K562 (cell line): Measurements from ENCODE around the gene ARHGEF3. TPM values are rescaled to one million over a fixed set of nuclear protein-coding genes. Genes with fewer than 3 reads are reported as not detected.

ENCODE experiments used
- BACH1 ChIP-seq: fragments of 200-800 bp; sonication (Bioruptor generic); IDR thresholded peaks from 2 replicates; pipeline ENCODE4 v1.6.1; 2016; ENCODE audit warnings: missing genetic modification characterization, missing compliant biosample characterization
- BMI1 ChIP-seq: fragments of 150-350 bp; IDR thresholded peaks from 2 replicates; pipeline ENCODE4 v1.6.1; 2014; ENCODE audit warnings: low read length
- EHMT2 ChIP-seq: fragments of 450-650 bp; IDR thresholded peaks from 2 replicates; pipeline ENCODE4 v1.6.1; 2018; ENCODE audit warnings: antibody characterized with exemption
- EP400 ChIP-seq: fragments of 450-650 bp; IDR thresholded peaks from 2 replicates; pipeline ENCODE4 v1.6.1; 2017; ENCODE audit warnings: antibody characterized with exemption, mild to moderate bottlenecking, moderate library complexity
- GTF2E2 ChIP-seq: fragments of 200-800 bp; sonication (Bioruptor generic); IDR thresholded peaks from 2 replicates; pipeline ENCODE4 v1.6.1; 2016; ENCODE audit warnings: missing genetic modification characterization, missing compliant biosample characterization
- HCFC1 ChIP-seq: IDR thresholded peaks from 2 replicates; pipeline ENCODE4 v1.6.1; 2012; ENCODE audit warnings: low read depth, low read length, improper control_type of control experiment
- HDAC1 ChIP-seq, 2 experiments: fragments of 450-650 bp; IDR thresholded peaks; 2 replicates each; pipeline ENCODE4 v1.6.1; 2016 to 2017; ENCODE audit warnings: inconsistent platforms in 1 of 2, mild to moderate bottlenecking in 1 of 2, moderate library complexity in 1 of 2
- HNRNPUL1 ChIP-seq: fragments of 200-400 bp; formaldehyde crosslinking; IDR thresholded peaks from 2 replicates; pipeline ENCODE4 v1.6.1; 2017; ENCODE audit warnings: low read length
- JUN ChIP-seq, 2 experiments: sonication (generic) in 1 of 2; formaldehyde crosslinking in 1 of 2; IDR thresholded peaks; 2 replicates each; pipeline versions ENCODE4 v1.6.1 to v1.8.0; 2012 to 2022; ENCODE audit warnings: borderline replicate concordance in 2 of 2, mild to moderate bottlenecking in 2 of 2, improper control_type of control experiment in 1 of 2, low read depth in 1 of 2, low read length in 1 of 2, missing genetic modification reagents in 1 of 2
- KLF13 ChIP-seq: fragments of 450-650 bp; IDR thresholded peaks from 2 replicates; pipeline ENCODE4 v1.6.1; 2016; ENCODE audit warnings: missing genetic modification characterization, low read depth, mild to moderate bottlenecking, missing compliant biosample characterization, moderate library complexity, borderline replicate concordance
- KLF6 ChIP-seq: fragments of 250-450 bp; sonication (Bioruptor Pico); IDR thresholded peaks from 2 replicates; pipeline ENCODE4 v1.4.0; 2020; ENCODE audit warnings: mild to moderate bottlenecking, moderate library complexity, borderline replicate concordance
- MEF2D ChIP-seq: conservative IDR thresholded peaks from 2 replicates; pipeline ENCODE4 v1.6.1; 2016; ENCODE audit warnings: low read depth, missing genetic modification characterization, missing compliant biosample characterization
- MYNN ChIP-seq, 2 experiments: sonication (generic); formaldehyde crosslinking in 1 of 2; IDR thresholded peaks; 2 replicates each; pipeline versions ENCODE4 v1.5.0 to v1.6.1; 2016 to 2020; ENCODE audit warnings: antibody characterized with exemption in 1 of 2, missing genetic modification reagents in 1 of 2
- NCOA6 ChIP-seq: fragments of 450-650 bp; IDR thresholded peaks from 2 replicates; pipeline ENCODE4 v1.6.1; 2017; ENCODE audit warnings: mild to moderate bottlenecking
- PML ChIP-seq: IDR thresholded peaks from 2 replicates; pipeline ENCODE4 v1.6.1; 2012; ENCODE audit warnings: low read length, inconsistent platforms
- PRPF4 ChIP-seq: fragments of 200-400 bp; formaldehyde crosslinking; IDR thresholded peaks from one replicate; pipeline ENCODE4 v1.6.1; 2017; ENCODE audit warnings: low read length, low read depth, mild to moderate bottlenecking; ENCODE audit not compliant: insufficient read depth, poor library complexity, severe bottlenecking
- SIRT6 ChIP-seq: IDR thresholded peaks from one replicate; pipeline ENCODE4 v1.6.1; 2012; ENCODE audit warnings: low read depth, mild to moderate bottlenecking, control low read depth, inconsistent platforms, low read length, moderate library complexity
- SRSF7 ChIP-seq: fragments of 200-400 bp; formaldehyde crosslinking; optimal IDR thresholded peaks from 2 replicates; pipeline ENCODE3; 2017; ENCODE audit warnings: mild to moderate bottlenecking, low read depth, low read length
- WHSC1 ChIP-seq: IDR thresholded peaks from one replicate; pipeline ENCODE4 v1.6.1; 2012; ENCODE audit warnings: low read length, control low read depth, inconsistent platforms
- XRCC4 ChIP-seq: IDR thresholded peaks from one replicate; pipeline ENCODE4 v1.6.1; 2011; ENCODE audit not compliant: insufficient read depth, insufficient read length; ENCODE audit errors: extremely low read depth
- ZFP30 ChIP-seq: fragments of 250-450 bp; sonication (Bioruptor Pico); IDR thresholded peaks from 2 replicates; pipeline ENCODE4 v1.8.0; 2022; ENCODE audit warnings: moderate library complexity, mild to moderate bottlenecking, inconsistent platforms, borderline replicate concordance
- ZNF133 ChIP-seq: fragments of 250-450 bp; sonication (Bioruptor Pico); IDR thresholded peaks from 2 replicates; pipeline ENCODE4 v1.4.0; 2020; ENCODE audit warnings: mild to moderate bottlenecking
- ZNF79 ChIP-seq: fragments of 250-450 bp; sonication (Bioruptor Pico); IDR thresholded peaks from 2 replicates; pipeline ENCODE4 v1.4.0; 2020; ENCODE audit warnings: low read depth, mild to moderate bottlenecking, moderate library complexity
- polyA plus RNA-seq, 8 experiments: library from polyadenylated mRNA; depleted of rRNA in 4 of 8; stranded (reverse) in 5 of 8; unstranded in 3 of 8; fragments of >200 nt; fragmentation: Nextera tagmentation in 2 of 8; fragmentation: Illumina TruSeq in 1 of 8; extraction: Ambion mirVana in 2 of 8; extraction: Trizol in 1 of 8; gene quantifications; 2 replicates each; pipeline versions ENCODE4 v1.2.1 to v1.2.3, GENCODE V29; 2011 to 2014; ENCODE audit warnings: inconsistent platforms in 1 of 8, missing spikeins in 1 of 8
- total RNA-seq, 7 experiments: library from RNA; depleted of rRNA in 6 of 7; stranded (reverse); fragments of >200 nt in 6 of 7; fragmentation: Illumina TruSeq in 2 of 7; extraction: Trizol in 2 of 7; gene quantifications; 2 replicates each; pipeline versions ENCODE4 v1.2.1 to v1.2.3, GENCODE V29; 2011 to 2021; ENCODE audit warnings: low replicate concordance in 1 of 7
- TF ChIP-seq, protein P1 (sequence below): fragments of 250-450 bp; sonication (Bioruptor Pico); IDR thresholded peaks from 2 replicates; pipeline ENCODE4 v1.6.1; 2021; ENCODE audit warnings: mild to moderate bottlenecking
- TF ChIP-seq, protein P2 (sequence below): fragments of 450-650 bp; IDR thresholded peaks from 2 replicates; pipeline ENCODE4 v1.6.1; 2017; ENCODE audit warnings: mild to moderate bottlenecking, moderate library complexity
- TF ChIP-seq, protein P3 (sequence below): fragments of 250-450 bp; sonication (Bioruptor Pico); IDR thresholded peaks from 2 replicates; pipeline ENCODE4 v1.9.0; 2021; ENCODE audit warnings: mild to moderate bottlenecking
- TF ChIP-seq, protein P4 (sequence below): sonication (generic); formaldehyde crosslinking; IDR thresholded peaks from 2 replicates; pipeline ENCODE4 v1.8.1; 2022; ENCODE audit warnings: missing genetic modification reagents

The ARHGEF3 gene
- total and polyA plus RNA-seq, 9 of the 15 experiments (the other 6 are each of a cell fraction or from before 2014, with no cell fraction given) = 0.77 to 2.7 (median 1.4) TPM

DNA sequence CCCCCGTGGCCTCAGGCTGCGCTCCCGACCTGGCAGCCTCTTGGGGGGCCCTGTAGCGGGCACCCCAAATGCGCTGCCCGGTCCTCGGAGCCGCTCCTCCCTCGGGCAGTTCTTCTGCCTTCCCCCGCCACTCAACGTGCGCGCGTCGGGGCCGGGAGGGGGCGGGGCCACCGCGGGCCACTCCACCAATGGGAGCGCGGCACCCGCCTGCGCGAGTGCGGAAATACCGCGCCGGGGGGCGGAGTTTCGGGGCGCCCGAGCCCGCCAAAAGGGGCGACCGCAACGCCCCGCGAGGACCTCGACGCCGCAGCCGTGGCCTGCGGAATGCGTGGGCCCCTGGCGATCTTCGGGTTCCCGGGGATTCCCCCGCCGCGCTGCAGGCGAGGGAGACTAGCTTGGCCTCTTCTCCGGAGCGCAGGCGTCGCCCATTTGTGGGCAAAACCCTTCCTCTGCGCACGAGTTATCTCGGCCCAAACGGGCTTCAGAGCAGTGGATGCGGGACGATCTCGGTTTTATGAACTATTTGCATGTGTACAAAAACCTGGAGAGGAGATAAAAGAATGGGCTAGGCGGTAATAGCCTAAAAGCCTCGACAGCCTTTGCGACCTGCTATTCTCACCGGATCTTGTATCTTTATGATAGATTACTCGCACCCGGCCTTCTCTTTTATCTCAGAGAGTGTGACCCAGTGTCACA, 118.5 kb downstream of the ARHGEF3 start, which contains the start of gene TASOR (continued):
- TF ChIP-seq JUN (IDR thresholded peaks at IDR 0.05; ENCODE audit: borderline replicate concordance, low read depth, low read length) (peak; percentile 62; the same call in 1 of the 2 replicates), JUN (CRISPR knock-in tag; IDR thresholded peaks at IDR 0.05; ENCODE audit: borderline replicate concordance) (no peak; the same call in 1 of the 2 replicates), EP400 (no peak), SRSF7 (no peak), HNRNPUL1 (no peak), BACH1 (tag) (no peak), KLF6 (CRISPR knock-in tag) (no peak), HCFC1 (no peak), MYNN (IDR thresholded peaks at IDR 0.05) (no peak), MYNN (CRISPR knock-in tag; IDR thresholded peaks at IDR 0.05) (no peak), WHSC1 (no peak), BMI1 (no peak), ZNF79 (CRISPR knock-in tag) (no peak), NCOA6 (no peak), ZNF133 (CRISPR knock-in tag) (no peak), HDAC1 (IDR thresholded peaks at IDR 0.05) (no peak), GTF2E2 (tag) (no peak; the same call in 1 of the 2 replicates), MEF2D (tag) (no peak), KLF13 (peak; percentile 43; the same call in 1 of the 2 replicates), PRPF4 (no peak), EHMT2 (no peak), PML (peak; percentile 47; the same call in 1 of the 2 replicates), XRCC4 (no peak), ZFP30 (no peak), SIRT6 (no peak)
- TF ChIP-seq, protein P1, sequence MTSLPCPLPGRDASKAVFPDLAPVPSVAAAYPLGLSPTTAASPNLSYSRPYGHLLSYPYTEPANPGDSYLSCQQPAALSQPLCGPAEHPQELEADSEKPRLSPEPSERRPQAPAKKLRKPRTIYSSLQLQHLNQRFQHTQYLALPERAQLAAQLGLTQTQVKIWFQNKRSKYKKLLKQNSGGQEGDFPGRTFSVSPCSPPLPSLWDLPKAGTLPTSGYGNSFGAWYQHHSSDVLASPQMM (CRISPR knock-in tag) = no peak
- TF ChIP-seq, protein P2, sequence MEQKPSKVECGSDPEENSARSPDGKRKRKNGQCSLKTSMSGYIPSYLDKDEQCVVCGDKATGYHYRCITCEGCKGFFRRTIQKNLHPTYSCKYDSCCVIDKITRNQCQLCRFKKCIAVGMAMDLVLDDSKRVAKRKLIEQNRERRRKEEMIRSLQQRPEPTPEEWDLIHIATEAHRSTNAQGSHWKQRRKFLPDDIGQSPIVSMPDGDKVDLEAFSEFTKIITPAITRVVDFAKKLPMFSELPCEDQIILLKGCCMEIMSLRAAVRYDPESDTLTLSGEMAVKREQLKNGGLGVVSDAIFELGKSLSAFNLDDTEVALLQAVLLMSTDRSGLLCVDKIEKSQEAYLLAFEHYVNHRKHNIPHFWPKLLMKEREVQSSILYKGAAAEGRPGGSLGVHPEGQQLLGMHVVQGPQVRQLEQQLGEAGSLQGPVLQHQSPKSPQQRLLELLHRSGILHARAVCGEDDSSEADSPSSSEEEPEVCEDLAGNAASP = no peak
- TF ChIP-seq, protein P3, sequence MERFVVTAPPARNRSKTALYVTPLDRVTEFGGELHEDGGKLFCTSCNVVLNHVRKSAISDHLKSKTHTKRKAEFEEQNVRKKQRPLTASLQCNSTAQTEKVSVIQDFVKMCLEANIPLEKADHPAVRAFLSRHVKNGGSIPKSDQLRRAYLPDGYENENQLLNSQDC (CRISPR knock-in tag) = no peak
- TF ChIP-seq, protein P4, sequence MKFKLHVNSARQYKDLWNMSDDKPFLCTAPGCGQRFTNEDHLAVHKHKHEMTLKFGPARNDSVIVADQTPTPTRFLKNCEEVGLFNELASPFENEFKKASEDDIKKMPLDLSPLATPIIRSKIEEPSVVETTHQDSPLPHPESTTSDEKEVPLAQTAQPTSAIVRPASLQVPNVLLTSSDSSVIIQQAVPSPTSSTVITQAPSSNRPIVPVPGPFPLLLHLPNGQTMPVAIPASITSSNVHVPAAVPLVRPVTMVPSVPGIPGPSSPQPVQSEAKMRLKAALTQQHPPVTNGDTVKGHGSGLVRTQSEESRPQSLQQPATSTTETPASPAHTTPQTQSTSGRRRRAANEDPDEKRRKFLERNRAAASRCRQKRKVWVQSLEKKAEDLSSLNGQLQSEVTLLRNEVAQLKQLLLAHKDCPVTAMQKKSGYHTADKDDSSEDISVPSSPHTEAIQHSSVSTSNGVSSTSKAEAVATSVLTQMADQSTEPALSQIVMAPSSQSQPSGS (CRISPR knock-in tag) = no peak
